ENCODE results near the gene UBE4A. TPM values are rescaled to one million over a fixed set of nuclear protein-coding genes. Genes with fewer than 3 reads are reported as not detected.

UBE4A gene
- total and polyA plus RNA-seq, 9 of the 15 experiments (the other 6 are each of a cell fraction or from before 2014, with no cell fraction given) = 13.5 to 45.2 (median 26.8) TPM

DNA sequence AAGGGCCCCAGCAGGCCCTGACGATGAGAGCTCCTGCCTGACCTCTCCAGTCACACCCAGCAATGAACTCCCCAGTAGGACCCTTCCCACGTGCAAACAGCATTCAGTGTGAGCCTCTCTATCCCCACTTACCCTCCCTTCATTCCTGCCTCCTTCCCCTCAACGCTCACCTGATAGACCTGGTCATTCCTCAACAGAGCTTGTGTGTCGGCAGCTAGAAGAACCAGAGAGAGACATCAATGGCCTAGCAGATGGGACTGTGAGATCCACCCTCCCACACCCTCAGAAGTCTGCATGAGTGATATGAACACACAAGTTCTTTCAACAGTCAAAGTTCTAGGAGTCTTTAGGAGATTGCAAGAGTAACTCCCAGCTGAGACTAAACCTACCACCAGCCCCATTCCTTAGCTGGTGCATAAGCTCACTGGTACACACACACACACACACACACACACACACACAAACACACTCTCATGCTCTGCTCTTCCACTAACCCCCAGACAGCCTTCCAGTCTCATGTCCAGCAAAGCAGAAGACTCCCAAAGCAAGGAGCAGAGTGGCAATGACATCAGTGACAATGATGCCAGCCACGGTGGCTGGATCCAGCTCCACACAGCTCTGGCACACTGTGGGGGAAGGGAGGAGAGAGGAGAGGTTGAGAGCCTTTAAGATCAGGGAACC is 20.0 kb upstream of the UBE4A start (continued):
- peak; percentile 45 for TF ChIP-seq ARID1B (IDR thresholded peaks at IDR 0.05)
- no peak for TF ChIP-seq ZNF695 (CRISPR knock-in tag; IDR thresholded peaks at IDR 0.05)
- peak; percentile 21; the same call in 1 of the 2 replicates for TF ChIP-seq TAL1 (IDR thresholded peaks at IDR 0.05)
- TF ChIP-seq RHOXF2B (CRISPR knock-in tag; conservative IDR thresholded peaks at IDR 0.05) = 0 out of 2 replicates have a peak, but pooled peaks have one; percentile 7
- no peak for TF ChIP-seq CREM (IDR thresholded peaks at IDR 0.05; ENCODE audit: low read depth)
- TF ChIP-seq ZNF561 (CRISPR knock-in tag; conservative IDR thresholded peaks at IDR 0.05) = no peak
- TF ChIP-seq ZNF586 (CRISPR knock-in tag; conservative IDR thresholded peaks at IDR 0.05) = no peak
- TF ChIP-seq ZNF707 (CRISPR knock-in tag; conservative IDR thresholded peaks at IDR 0.05) = no peak
- no peak for TF ChIP-seq RBM22 (IDR thresholded peaks at IDR 0.05; ENCODE audit: low read depth, low read length, poor library complexity, severe bottlenecking)
- TF ChIP-seq TOE1 (IDR thresholded peaks at IDR 0.05; ENCODE audit: borderline replicate concordance) = no peak
- TF ChIP-seq TOE1 (CRISPR knock-in tag; IDR thresholded peaks at IDR 0.05; ENCODE audit: borderline replicate concordance, low read depth) = no peak
- TF ChIP-seq GABPB1 (CRISPR knock-in tag; IDR thresholded peaks at IDR 0.05) = peak; percentile 38; the same call in 1 of the 2 replicates
- TF ChIP-seq ZSCAN29 (IDR thresholded peaks at IDR 0.05) = no peak
- peak; percentile 67 for TF ChIP-seq CBFA2T3 (IDR thresholded peaks at IDR 0.05)
- no peak for TF ChIP-seq ZNF134 (CRISPR knock-in tag; conservative IDR thresholded peaks at IDR 0.05)
- TF ChIP-seq PTBP1 (IDR thresholded peaks at IDR 0.05; ENCODE audit: low read depth, low read length) = no peak

Data from K562 (cell line).